IMR-90 (cell line): Measurements from ENCODE around the gene PRKACB. TPM values are rescaled to one million over a fixed set of nuclear protein-coding genes. Genes with fewer than 3 reads are reported as not detected.
A peak's percentile ranks its signal among the peaks of the same experiment; 100 is the strongest.

Experiments
- ATAC-seq: fragments of 200-7000 bp; cut with Tn5 transposase; 2 replicates; pipeline ENCODE4 v1.9.1; 2020; ENCODE audit warnings: low read depth, mild to moderate bottlenecking, moderate library complexity
- BruUV-seq: library from RNA; stranded (reverse); fragments of 400-500 nt; replicated peaks from 2 replicates; lab custom pipeline; 2021; lab: Mats Ljungman, UMichigan
- CTCF ChIA-PET: fragments of 300-600 bp; formaldehyde crosslinking; extraction: SDS; loops from one replicate; lab custom pipeline; 2021; ENCODE audit warnings: antibody characterized with exemption; lab: Yijun Ruan, JAX
- POLR2A ChIA-PET: fragments of 300-600 bp; sonication (Branson Sonifier 250); formaldehyde crosslinking; loops from one replicate; lab custom pipeline; 2022; ENCODE audit warnings: antibody characterized with exemption; ENCODE audit not compliant: unreplicated experiment; lab: Charles Lee
- DNase-seq: peaks from one replicate; pipeline ENCODE4 v3.0.0; 2013
- H2AFZ ChIP-seq: replicated peaks from 2 replicates; pipeline ENCODE3; 2013; ENCODE audit warnings: low read length, mild to moderate bottlenecking; ENCODE audit not compliant: poor library complexity
- H2AK5ac ChIP-seq: 2 replicates; pipeline ENCODE4 v1.6.1; 2013; ENCODE audit warnings: low read depth, low read length, inconsistent platforms
- H2AK9ac ChIP-seq: replicated peaks from 2 replicates; pipeline ENCODE3; 2013; ENCODE audit warnings: mild to moderate bottlenecking, low read depth, low read length, moderate library complexity; ENCODE audit not compliant: poor library complexity
- H2BK120ac ChIP-seq: 2 replicates; pipeline ENCODE4 v1.6.1; 2013; ENCODE audit warnings: low read depth, low read length, inconsistent platforms
- H2BK15ac ChIP-seq: 3 replicates; pipeline ENCODE4 v1.6.1; 2013; ENCODE audit warnings: low read depth, low read length, inconsistent platforms
- H2BK20ac ChIP-seq: 2 replicates; pipeline ENCODE4 v1.6.1; 2013; ENCODE audit warnings: low read depth, mild to moderate bottlenecking, inconsistent platforms, low read length, moderate library complexity
- H2BK5ac ChIP-seq: 2 replicates; pipeline ENCODE4 v1.6.1; 2013; ENCODE audit warnings: mild to moderate bottlenecking, low read depth, low read length, inconsistent platforms; ENCODE audit not compliant: poor library complexity, severe bottlenecking
- H3K14ac ChIP-seq: replicated peaks from 2 replicates; pipeline ENCODE4 v1.6.1; 2013; ENCODE audit warnings: low read depth, low read length, inconsistent platforms
- H3K18ac ChIP-seq: 2 replicates; pipeline ENCODE4 v1.6.1; 2013; ENCODE audit warnings: low read depth, low read length, control low read depth
- H3K23ac ChIP-seq: 2 replicates; pipeline ENCODE4 v1.6.1; 2013; ENCODE audit warnings: low read depth, low read length, inconsistent platforms
- H3K27ac ChIP-seq: 2 replicates; pipeline ENCODE4 v1.5.1; 2013; ENCODE audit warnings: mild to moderate bottlenecking, control low read depth, low read length; ENCODE audit not compliant: insufficient read depth
- H3K27me3 ChIP-seq: 2 replicates; pipeline ENCODE4 v1.6.1; 2013; ENCODE audit warnings: low read length; ENCODE audit not compliant: control insufficient read depth, insufficient read depth
- H3K36me3 ChIP-seq: 2 replicates; pipeline ENCODE4 v1.6.1; 2013; ENCODE audit warnings: low read length, mixed read lengths; ENCODE audit not compliant: control insufficient read depth, insufficient read depth
- H3K4ac ChIP-seq: 2 replicates; pipeline ENCODE4 v1.6.1; 2013; ENCODE audit warnings: low read depth, low read length, inconsistent platforms
- H3K4me1 ChIP-seq: 2 replicates; pipeline ENCODE4 v1.6.1; 2013; ENCODE audit warnings: low read length, mixed read lengths; ENCODE audit not compliant: control insufficient read depth, insufficient read depth
- H3K4me2 ChIP-seq: 2 replicates; pipeline ENCODE4 v1.6.1; 2013; ENCODE audit warnings: low read depth, mild to moderate bottlenecking, control low read depth, low read length, moderate library complexity
- H3K4me3 ChIP-seq: 2 replicates; pipeline ENCODE4 v1.5.1; 2013; ENCODE audit warnings: low read depth, mild to moderate bottlenecking, control low read depth, low read length, moderate library complexity; ENCODE audit not compliant: insufficient read depth
- H3K56ac ChIP-seq: 2 replicates; pipeline ENCODE4 v1.6.1; 2013; ENCODE audit warnings: low read length, inconsistent platforms; ENCODE audit not compliant: insufficient read depth; ENCODE audit errors: extremely low read depth
- H3K79me1 ChIP-seq, 2 experiments: 2 replicates each; pipeline ENCODE4 v1.6.1; 2013; ENCODE audit warnings: low read length in 2 of 2, inconsistent platforms in 1 of 2, low read depth in 1 of 2
- H3K9ac ChIP-seq: 2 replicates; pipeline ENCODE4 v1.6.1; 2013; ENCODE audit warnings: low read depth, low read length, control low read depth
- H3K9me1 ChIP-seq: 2 replicates; pipeline ENCODE4 v1.6.1; 2013; ENCODE audit warnings: low read length, inconsistent platforms; ENCODE audit not compliant: insufficient read depth
- H3K9me3 ChIP-seq: 2 replicates; pipeline ENCODE4 v1.6.1; 2013; ENCODE audit warnings: low read length; ENCODE audit not compliant: control insufficient read depth, insufficient read depth
- H4K20me1 ChIP-seq: 2 replicates; pipeline ENCODE4 v1.6.1; 2013; ENCODE audit warnings: low read length, inconsistent platforms; ENCODE audit not compliant: insufficient read depth
- H4K5ac ChIP-seq: 2 replicates; pipeline ENCODE4 v1.6.1; 2013; ENCODE audit warnings: mild to moderate bottlenecking, low read depth, low read length, control low read depth
- H4K8ac ChIP-seq, 2 experiments: 2 replicates each; pipeline ENCODE4 v1.6.1; 2013; ENCODE audit warnings: low read depth in 2 of 2, low read length in 2 of 2, control low read depth in 1 of 2, inconsistent platforms in 1 of 2
- H4K91ac ChIP-seq: 2 replicates; pipeline ENCODE4 v1.6.1; 2013; ENCODE audit warnings: low read depth, low read length, inconsistent platforms; ENCODE audit not compliant: insufficient read depth
- MAFK ChIP-seq: IDR thresholded peaks from 2 replicates; pipeline ENCODE4 v1.6.1; 2012; ENCODE audit warnings: low read depth, low read length, improper control_type of control experiment
- dilution Hi-C: fragments of 300-500 bp; cut with HindIII; formaldehyde crosslinking; loops from one replicate; pipeline ENCODE4 v1.14.3; 2018; ENCODE audit warnings: low sequenced_read_pairs; ENCODE audit not compliant: unreplicated experiment
- in situ Hi-C: fragments of 300-500 bp; cut with MboI; formaldehyde crosslinking; loops from 3 replicates; pipeline ENCODE4 v1.14.3; 2019; ENCODE audit warnings: low sequenced_read_pairs, inconsistent platforms, mixed read lengths
- intact Hi-C: fragments of 100-400 bp; cut with micrococcal nuclease; formaldehyde crosslinking; loops from 2 replicates; pipeline ENCODE4 v1.10.0; 2022
- polyA plus RNA-seq, 3 experiments: library from polyadenylated mRNA; depleted of rRNA; stranded (reverse); fragments of >200 nt; gene quantifications; 2 replicates each; pipeline ENCODE4 v1.2.3, GENCODE V29; 2012; ENCODE audit warnings: low replicate concordance in 1 of 3
- total RNA-seq: library from RNA; depleted of rRNA; stranded (reverse); fragments of >200 nt; gene quantifications from 2 replicates; pipeline ENCODE4 v1.2.3, GENCODE V29; 2012
- TF ChIP-seq, protein P1 (sequence below): fragments of 150-350 bp; IDR thresholded peaks from 2 replicates; pipeline ENCODE4 v1.6.1; 2016; ENCODE audit warnings: low read depth, mild to moderate bottlenecking, low read length, moderate library complexity, borderline replicate concordance

The PRKACB gene
- total and polyA plus RNA-seq, 2 of the 4 experiments (the other 2 are of a cell fraction) = 8.2 to 8.3 TPM

DNA sequence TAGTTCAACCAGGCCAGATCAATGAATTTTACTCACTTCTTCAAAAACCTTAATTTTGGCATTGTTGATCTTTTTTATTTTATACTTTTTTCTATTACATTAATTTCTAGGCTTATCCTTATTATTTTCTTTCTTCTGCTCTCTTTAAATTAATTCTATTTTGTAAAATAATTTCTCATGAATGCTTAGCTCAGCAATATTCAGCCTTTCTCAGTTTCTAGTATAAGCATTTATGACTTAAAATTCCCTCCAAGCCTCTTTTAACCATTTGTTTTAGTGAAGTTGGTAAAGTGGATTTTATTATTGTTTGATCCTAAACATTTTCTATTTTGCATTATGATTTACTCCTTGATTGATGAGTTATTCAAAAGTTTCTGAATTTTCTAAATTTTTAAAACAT is 136.8 kb downstream of the PRKACB start:
- no peak overlapping the region for H2BK120ac ChIP-seq
- no peak overlapping the region for H3K27ac ChIP-seq
- no peak overlapping the region for H3K4ac ChIP-seq
- no peaks in the 10 kb centered on the region for H3K79me1 ChIP-seq
- no peak overlapping the region for H2AK9ac ChIP-seq
- H3K9me3 ChIP-seq = no peaks in the 10 kb centered on the region
- in situ Hi-C loops (no loop called here), dilution Hi-C loops (no loop called here), intact Hi-C loops (loop anchor here (10.0 kb wide), 1 partner anchor 66 kb away; no protein-coding TSS in a partner anchor)
- no peaks in the 10 kb centered on the region for H3K27me3 ChIP-seq
- no peaks in the 10 kb centered on the region for H3K9me1 ChIP-seq
- H2BK15ac ChIP-seq = no peak overlapping the region
- H4K20me1 ChIP-seq = no peaks in the 10 kb centered on the region
- H3K56ac ChIP-seq = no peak overlapping the region
- H2AFZ ChIP-seq = no peak overlapping the region
- no peak overlapping the region for H3K4me2 ChIP-seq
- peaks cover 7% of the 10 kb centered on the region for H3K4me1 ChIP-seq
- no peak overlapping the region for H3K14ac ChIP-seq
- ChIA-PET CTCF (no interaction called here), POLR2A (no interaction called here)
- H3K4me3 ChIP-seq = no peak overlapping the region
- ATAC-seq = no peak
- no peak overlapping the region for H3K18ac ChIP-seq
- no peak for DNase-seq
- no TSS peak for BruUV-seq
- no peak overlapping the region for H4K91ac ChIP-seq
- no peak overlapping the region for H4K8ac ChIP-seq
- peak; percentile 97 for TF ChIP-seq MAFK
- TF ChIP-seq, protein P1, sequence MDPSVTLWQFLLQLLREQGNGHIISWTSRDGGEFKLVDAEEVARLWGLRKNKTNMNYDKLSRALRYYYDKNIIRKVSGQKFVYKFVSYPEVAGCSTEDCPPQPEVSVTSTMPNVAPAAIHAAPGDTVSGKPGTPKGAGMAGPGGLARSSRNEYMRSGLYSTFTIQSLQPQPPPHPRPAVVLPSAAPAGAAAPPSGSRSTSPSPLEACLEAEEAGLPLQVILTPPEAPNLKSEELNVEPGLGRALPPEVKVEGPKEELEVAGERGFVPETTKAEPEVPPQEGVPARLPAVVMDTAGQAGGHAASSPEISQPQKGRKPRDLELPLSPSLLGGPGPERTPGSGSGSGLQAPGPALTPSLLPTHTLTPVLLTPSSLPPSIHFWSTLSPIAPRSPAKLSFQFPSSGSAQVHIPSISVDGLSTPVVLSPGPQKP = no peak
- no peak overlapping the region for H4K5ac ChIP-seq
- H2BK20ac ChIP-seq = no peak overlapping the region
- no peak overlapping the region for H3K9ac ChIP-seq
- H3K36me3 ChIP-seq = no peaks in the 10 kb centered on the region
- no peak overlapping the region for H3K23ac ChIP-seq
- no peak overlapping the region for H2AK5ac ChIP-seq
- no peak overlapping the region for H2BK5ac ChIP-seq
